ENCODE measurements around the gene DOCK10. TPM values are rescaled to one million over a fixed set of nuclear protein-coding genes. Genes with fewer than 3 reads are reported as not detected.

Gene DOCK10
- total and polyA plus RNA-seq, 10 of the 15 experiments (the other 5 are each of a cell fraction or from before 2014, with no cell fraction given), result 16.9 to 120 (median 85.5) TPM

DNA sequence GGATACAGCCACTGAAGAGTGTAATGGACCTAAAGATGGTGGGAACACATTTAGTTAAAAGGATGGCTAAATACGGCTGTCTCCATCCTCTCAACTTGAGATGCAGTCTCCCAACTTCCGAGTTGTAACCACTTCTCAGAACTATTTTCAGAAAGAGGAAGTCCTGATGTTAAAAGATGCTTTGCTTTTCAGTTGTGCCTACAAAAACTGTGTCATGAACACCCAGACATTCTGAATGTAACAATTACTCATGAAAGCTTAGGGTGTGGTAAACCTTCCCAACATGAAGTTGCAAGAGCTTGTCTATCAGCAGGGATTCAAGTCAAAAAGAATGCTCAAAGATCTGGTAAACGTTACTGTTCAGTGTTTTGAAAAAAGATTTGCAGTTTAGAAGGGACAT is 147.9 kb downstream of the DOCK10 start (continued):
- TF ChIP-seq, protein P1, sequence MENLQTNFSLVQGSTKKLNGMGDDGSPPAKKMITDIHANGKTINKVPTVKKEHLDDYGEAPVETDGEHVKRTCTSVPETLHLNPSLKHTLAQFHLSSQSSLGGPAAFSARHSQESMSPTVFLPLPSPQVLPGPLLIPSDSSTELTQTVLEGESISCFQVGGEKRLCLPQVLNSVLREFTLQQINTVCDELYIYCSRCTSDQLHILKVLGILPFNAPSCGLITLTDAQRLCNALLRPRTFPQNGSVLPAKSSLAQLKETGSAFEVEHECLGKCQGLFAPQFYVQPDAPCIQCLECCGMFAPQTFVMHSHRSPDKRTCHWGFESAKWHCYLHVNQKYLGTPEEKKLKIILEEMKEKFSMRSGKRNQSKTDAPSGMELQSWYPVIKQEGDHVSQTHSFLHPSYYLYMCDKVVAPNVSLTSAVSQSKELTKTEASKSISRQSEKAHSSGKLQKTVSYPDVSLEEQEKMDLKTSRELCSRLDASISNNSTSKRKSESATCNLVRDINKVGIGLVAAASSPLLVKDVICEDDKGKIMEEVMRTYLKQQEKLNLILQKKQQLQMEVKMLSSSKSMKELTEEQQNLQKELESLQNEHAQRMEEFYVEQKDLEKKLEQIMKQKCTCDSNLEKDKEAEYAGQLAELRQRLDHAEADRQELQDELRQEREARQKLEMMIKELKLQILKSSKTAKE (IDR thresholded peaks at IDR 0.05; ENCODE audit: low read depth, poor library complexity, severe bottlenecking), result peak; percentile 12
- TF ChIP-seq PML (IDR thresholded peaks at IDR 0.05; ENCODE audit: low read length) (peak; percentile 39; the same call in 1 of the 2 replicates), BHLHE40 (IDR thresholded peaks at IDR 0.05; ENCODE audit: borderline replicate concordance in 1 of 2, low read depth in 2 of 2, low read length in 1 of 2) (peak in 1 of 2 experiments; percentile 15; a peak in 1 of 4 replicates), CHD4 (IDR thresholded peaks at IDR 0.05) (no peak), CHD1 (IDR thresholded peaks at IDR 0.05; ENCODE audit: low read depth, low read length) (no peak), RAD51 (IDR thresholded peaks at IDR 0.05) (no peak), MTA3 (IDR thresholded peaks at IDR 0.05; ENCODE audit: borderline replicate concordance, low read length) (peak; percentile 42; the same call in 1 of the 2 replicates), MEF2A (IDR thresholded peaks at IDR 0.05; ENCODE audit: insufficient read depth, low read depth, low read length) (peak; percentile 91), ZNF274 (IDR thresholded peaks at IDR 0.05; ENCODE audit: insufficient read depth, insufficient read length) (no peak), IKZF2 (IDR thresholded peaks at IDR 0.05) (peak; percentile 70 to 83), FOXM1 (IDR thresholded peaks at IDR 0.05; ENCODE audit: low read depth, low read length) (0 out of 2 replicates have a peak, but pooled peaks have one; percentile 25), RCOR1 (conservative IDR thresholded peaks at IDR 0.05; ENCODE audit: low read depth, low read length) (0 out of 2 replicates have a peak, but pooled peaks have one; percentile 39), BMI1 (IDR thresholded peaks at IDR 0.05; ENCODE audit: borderline replicate concordance) (no peak), NR2F1 (conservative IDR thresholded peaks at IDR 0.05) (no peak), SRF (IDR thresholded peaks at IDR 0.05; ENCODE audit: low read depth in 2 of 2, low read length in 2 of 2) (0 out of 4 replicates have a peak, but pooled peaks of 1 of the 2 experiments have one; percentile 47), ZZZ3 (IDR thresholded peaks at IDR 0.05; ENCODE audit: control insufficient read depth, insufficient read length, low read depth) (no peak), ZBED1 (IDR thresholded peaks at IDR 0.05; ENCODE audit: borderline replicate concordance) (0 out of 2 replicates have a peak, but pooled peaks have one; percentile 58), KAT2A (conservative IDR thresholded peaks at IDR 0.05; ENCODE audit: control insufficient read depth, low read depth, low read length) (no peak), SIX5 (IDR thresholded peaks at IDR 0.05; ENCODE audit: low read depth, low read length, severe bottlenecking) (peak; percentile 16)
- TF ChIP-seq, protein P2, sequence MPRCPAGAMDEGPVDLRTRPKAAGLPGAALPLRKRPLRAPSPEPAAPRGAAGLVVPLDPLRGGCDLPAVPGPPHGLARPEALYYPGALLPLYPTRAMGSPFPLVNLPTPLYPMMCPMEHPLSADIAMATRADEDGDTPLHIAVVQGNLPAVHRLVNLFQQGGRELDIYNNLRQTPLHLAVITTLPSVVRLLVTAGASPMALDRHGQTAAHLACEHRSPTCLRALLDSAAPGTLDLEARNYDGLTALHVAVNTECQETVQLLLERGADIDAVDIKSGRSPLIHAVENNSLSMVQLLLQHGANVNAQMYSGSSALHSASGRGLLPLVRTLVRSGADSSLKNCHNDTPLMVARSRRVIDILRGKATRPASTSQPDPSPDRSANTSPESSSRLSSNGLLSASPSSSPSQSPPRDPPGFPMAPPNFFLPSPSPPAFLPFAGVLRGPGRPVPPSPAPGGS (IDR thresholded peaks at IDR 0.05; ENCODE audit: borderline replicate concordance, insufficient read depth, low read depth, low read length, poor library complexity, severe bottlenecking), result peak; percentile 24
- TF ChIP-seq, protein P3, sequence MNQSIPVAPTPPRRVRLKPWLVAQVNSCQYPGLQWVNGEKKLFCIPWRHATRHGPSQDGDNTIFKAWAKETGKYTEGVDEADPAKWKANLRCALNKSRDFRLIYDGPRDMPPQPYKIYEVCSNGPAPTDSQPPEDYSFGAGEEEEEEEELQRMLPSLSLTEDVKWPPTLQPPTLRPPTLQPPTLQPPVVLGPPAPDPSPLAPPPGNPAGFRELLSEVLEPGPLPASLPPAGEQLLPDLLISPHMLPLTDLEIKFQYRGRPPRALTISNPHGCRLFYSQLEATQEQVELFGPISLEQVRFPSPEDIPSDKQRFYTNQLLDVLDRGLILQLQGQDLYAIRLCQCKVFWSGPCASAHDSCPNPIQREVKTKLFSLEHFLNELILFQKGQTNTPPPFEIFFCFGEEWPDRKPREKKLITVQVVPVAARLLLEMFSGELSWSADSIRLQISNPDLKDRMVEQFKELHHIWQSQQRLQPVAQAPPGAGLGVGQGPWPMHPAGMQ (IDR thresholded peaks at IDR 0.05; ENCODE audit: borderline replicate concordance), result no peak
- TF ChIP-seq, protein P4, sequence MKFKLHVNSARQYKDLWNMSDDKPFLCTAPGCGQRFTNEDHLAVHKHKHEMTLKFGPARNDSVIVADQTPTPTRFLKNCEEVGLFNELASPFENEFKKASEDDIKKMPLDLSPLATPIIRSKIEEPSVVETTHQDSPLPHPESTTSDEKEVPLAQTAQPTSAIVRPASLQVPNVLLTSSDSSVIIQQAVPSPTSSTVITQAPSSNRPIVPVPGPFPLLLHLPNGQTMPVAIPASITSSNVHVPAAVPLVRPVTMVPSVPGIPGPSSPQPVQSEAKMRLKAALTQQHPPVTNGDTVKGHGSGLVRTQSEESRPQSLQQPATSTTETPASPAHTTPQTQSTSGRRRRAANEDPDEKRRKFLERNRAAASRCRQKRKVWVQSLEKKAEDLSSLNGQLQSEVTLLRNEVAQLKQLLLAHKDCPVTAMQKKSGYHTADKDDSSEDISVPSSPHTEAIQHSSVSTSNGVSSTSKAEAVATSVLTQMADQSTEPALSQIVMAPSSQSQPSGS (IDR thresholded peaks at IDR 0.05; ENCODE audit: low read length), result peak; percentile 64
